ENCODE measurements around the gene ETV4. TPM values are rescaled to one million over a fixed set of nuclear protein-coding genes. Genes with fewer than 3 reads are reported as not detected.

ETV4 gene
- 0.41 and 6.1 TPM in 2 replicates for total RNA-seq (ENCODE audit: low replicate concordance)

DNA sequence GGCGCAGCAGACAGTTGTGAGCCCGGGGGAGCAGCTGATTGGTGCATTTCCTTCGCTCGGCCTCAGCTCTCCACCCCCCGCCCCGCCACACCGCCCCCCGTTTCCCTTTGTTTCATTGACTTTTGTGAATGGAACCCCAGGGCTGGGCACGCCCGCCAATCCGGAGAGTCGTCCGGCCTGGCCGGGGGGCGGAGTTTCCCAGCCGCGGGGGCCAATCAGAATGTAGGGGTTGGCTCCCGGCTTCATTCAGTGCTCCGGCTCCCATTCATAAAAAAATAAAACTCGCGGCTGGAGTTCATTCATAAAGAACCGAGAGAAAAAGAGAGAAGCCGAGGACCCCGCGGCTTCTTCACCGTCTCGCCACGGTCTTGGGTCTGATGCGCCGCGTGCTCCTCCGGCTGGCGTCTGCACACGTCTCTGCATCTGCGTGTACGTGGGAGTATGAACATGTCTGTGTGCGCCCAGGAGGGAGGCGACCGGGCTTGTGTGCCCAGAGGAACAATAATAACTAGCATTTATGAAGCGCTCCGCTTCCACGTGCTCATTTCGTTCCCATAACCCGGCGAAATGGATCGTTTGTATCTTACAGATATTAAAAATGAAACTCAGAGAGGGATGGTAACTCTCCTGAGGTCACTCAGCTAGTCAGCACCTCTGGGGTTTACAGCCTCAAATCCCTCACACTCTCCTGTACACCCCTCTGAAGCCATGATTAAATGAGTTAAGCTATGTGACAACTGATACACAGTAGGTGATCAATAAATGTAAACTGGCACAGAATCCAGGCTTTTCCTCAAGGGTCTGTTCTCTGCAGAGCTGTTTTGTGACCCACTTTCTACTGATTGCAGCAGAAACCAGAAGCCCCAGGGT, at the start of gene ETV4:
TSS of gene ETV4 (minus strand) at position 22 of the 870 bp plus-strand sequence. CDS start 723 bp downstream, outside the sequence.
- TF ChIP-seq, protein P1, sequence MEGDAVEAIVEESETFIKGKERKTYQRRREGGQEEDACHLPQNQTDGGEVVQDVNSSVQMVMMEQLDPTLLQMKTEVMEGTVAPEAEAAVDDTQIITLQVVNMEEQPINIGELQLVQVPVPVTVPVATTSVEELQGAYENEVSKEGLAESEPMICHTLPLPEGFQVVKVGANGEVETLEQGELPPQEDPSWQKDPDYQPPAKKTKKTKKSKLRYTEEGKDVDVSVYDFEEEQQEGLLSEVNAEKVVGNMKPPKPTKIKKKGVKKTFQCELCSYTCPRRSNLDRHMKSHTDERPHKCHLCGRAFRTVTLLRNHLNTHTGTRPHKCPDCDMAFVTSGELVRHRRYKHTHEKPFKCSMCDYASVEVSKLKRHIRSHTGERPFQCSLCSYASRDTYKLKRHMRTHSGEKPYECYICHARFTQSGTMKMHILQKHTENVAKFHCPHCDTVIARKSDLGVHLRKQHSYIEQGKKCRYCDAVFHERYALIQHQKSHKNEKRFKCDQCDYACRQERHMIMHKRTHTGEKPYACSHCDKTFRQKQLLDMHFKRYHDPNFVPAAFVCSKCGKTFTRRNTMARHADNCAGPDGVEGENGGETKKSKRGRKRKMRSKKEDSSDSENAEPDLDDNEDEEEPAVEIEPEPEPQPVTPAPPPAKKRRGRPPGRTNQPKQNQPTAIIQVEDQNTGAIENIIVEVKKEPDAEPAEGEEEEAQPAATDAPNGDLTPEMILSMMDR (IDR thresholded peaks at IDR 0.05; ENCODE audit: insufficient read depth, low read length) = no peak
- H3K4me3 ChIP-seq (ENCODE audit: low read depth, low read length) = peak within 1 kb of the TSS; percentile 68
- peak; percentile 83 for DNase-seq (ENCODE audit: low read depth)

DNA sequence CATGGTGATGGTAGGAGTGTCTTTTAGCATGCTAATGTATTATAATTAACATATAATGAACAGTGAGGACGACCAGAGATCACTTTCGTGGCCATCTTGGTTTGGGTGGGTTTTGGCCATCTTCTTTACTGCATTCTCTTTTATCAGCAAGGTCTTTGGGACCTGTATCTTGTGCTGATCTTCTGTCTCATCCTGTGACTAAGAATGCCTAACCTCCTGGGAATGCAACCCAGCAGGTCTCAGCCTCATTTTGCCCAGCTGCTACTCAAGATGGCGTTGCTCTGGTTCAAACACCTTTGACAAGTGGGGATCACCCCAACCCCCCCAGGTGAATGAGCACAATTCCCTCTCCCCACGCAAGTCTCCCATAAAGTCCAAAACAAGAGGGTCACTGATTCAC, 49.3 kb upstream of the ETV4 start:
- TF ChIP-seq, protein P1 (IDR thresholded peaks at IDR 0.05; ENCODE audit: insufficient read depth, low read length) = no peak
- DNase-seq (ENCODE audit: low read depth) = no peak
- no peak overlapping the region for H3K4me3 ChIP-seq (ENCODE audit: low read depth, low read length)

- peak overlapping the region; percentile 22 for H3K4me3 ChIP-seq (ENCODE audit: low read depth, low read length)
- TF ChIP-seq, protein P1 (IDR thresholded peaks at IDR 0.05; ENCODE audit: insufficient read depth, low read length) = no peak
- DNase-seq (ENCODE audit: low read depth) = peak; percentile 97
These were observed 45.8 kb upstream of the ETV4 start for GRCh38 chr17:43591779-43592562.

DNA sequence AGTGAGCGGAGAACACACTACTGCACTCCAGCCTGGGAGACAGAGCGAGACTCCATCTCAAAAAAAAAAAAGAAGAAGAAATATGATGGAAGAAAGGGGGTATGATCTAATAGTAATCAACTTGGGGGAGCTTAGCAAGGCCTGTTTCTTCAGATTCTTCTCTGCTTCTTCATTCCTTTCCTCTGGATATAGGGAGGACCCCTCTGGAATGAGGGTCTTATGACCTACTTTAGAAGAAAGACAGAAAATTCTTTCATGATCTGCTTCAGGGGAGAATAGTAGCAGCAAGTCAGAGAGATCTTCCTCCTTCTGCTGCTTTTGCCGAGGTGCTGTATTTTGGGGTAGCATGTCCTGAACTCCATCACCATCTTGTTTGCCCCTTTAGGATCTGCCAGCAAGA, 44.9 kb upstream of the ETV4 start:
- no peak overlapping the region for H3K4me3 ChIP-seq (ENCODE audit: low read depth, low read length)
- TF ChIP-seq, protein P1 (IDR thresholded peaks at IDR 0.05; ENCODE audit: insufficient read depth, low read length) = no peak
- DNase-seq (ENCODE audit: low read depth) = peak; percentile 37

- peak; percentile 62 for DNase-seq (ENCODE audit: low read depth)
- H3K4me3 ChIP-seq (ENCODE audit: low read depth, low read length) = no peak overlapping the region
- TF ChIP-seq, protein P1 (IDR thresholded peaks at IDR 0.05; ENCODE audit: insufficient read depth, low read length) = no peak
These were observed 42.7 kb upstream of the ETV4 start for GRCh38 chr17:43588664-43589435.

- H3K4me3 ChIP-seq (ENCODE audit: low read depth, low read length) = no peak overlapping the region
- peak; percentile 33 for DNase-seq (ENCODE audit: low read depth)
- TF ChIP-seq, protein P1 (IDR thresholded peaks at IDR 0.05; ENCODE audit: insufficient read depth, low read length) = no peak
These were observed 42.0 kb upstream of the ETV4 start for GRCh38 chr17:43588121-43588520.
